UCSD-AML1 (cell line): ENCODE data around the gene SNAP91.

Experiments
- DNase-seq: peaks from one replicate; lab custom pipeline; 2025; ENCODE audit not compliant: unreplicated experiment; lab: John Stamatoyannopoulos, UW

SNAP91 gene

GRCh38 chr6:83546636-83547035 is 162.3 kb downstream of the SNAP91 start:
- DNase-seq = peak; percentile 22

GRCh38 chr6:83539678-83540077 is 169.2 kb downstream of the SNAP91 start:
- DNase-seq = no peak

GRCh38 chr6:83536647-83537589 is 172.0 kb downstream of the SNAP91 start:
- no peak for DNase-seq

- peak; percentile 25 for DNase-seq
Observed at GRCh38 chr6:83536034-83536646, 172.8 kb downstream of the SNAP91 start.

- DNase-seq = no peak
Observed at GRCh38 chr6:83518816-83519480, 190.0 kb downstream of the SNAP91 start.

GRCh38 chr6:83517500-83517899 is 191.4 kb downstream of the SNAP91 start:
- no peak for DNase-seq

- no peak for DNase-seq
Observed at GRCh38 chr6:83514866-83515466, 193.9 kb downstream of the SNAP91 start.

GRCh38 chr6:83514466-83514865 is 194.4 kb downstream of the SNAP91 start:
- DNase-seq = no peak

- DNase-seq = peak; percentile 67
Observed at GRCh38 chr6:83511901-83512681, 196.8 kb downstream of the SNAP91 start, which contains the start of gene PRSS35. TSS of gene PRSS35 (plus strand) at chr6:83512534. CDS start at chr6:83523442, 10,908 bp downstream.

- DNase-seq = no peak
Observed at GRCh38 chr6:83511266-83511665, 197.6 kb downstream of the SNAP91 start.

GRCh38 chr6:83510791-83511190 is 198.1 kb downstream of the SNAP91 start:
- no peak for DNase-seq

- DNase-seq = no peak
Observed at GRCh38 chr6:83509441-83509840, 199.5 kb downstream of the SNAP91 start.

GRCh38 chr6:83505356-83505755 is 203.5 kb downstream of the SNAP91 start:
- no peak for DNase-seq
